ENCODE measurements around the gene UTF1. TPM values are rescaled to one million over a fixed set of nuclear protein-coding genes. Genes with fewer than 3 reads are reported as not detected.

UTF1 gene
- total and polyA plus RNA-seq, 2 experiments from 2014 or later: 12.2 to 51.4 TPM

- H3K36me3 Mint-ChIP-seq (ENCODE audit: low read depth): peaks cover 3% of the 10 kb centered on the region; the same call in 1 of the 3 replicates
- Histone ChIP-seq H3K4me2 (peak overlapping the region; percentile 84), H2AFZ (no peak overlapping the region), H3K4me1 (ENCODE audit: insufficient read depth) (peaks cover 13% of the 10 kb centered on the region), H3K27me3 (ENCODE audit: insufficient read depth) (peaks cover 8% of the 10 kb centered on the region), H3K79me2 (replicated peaks; ENCODE audit: insufficient read depth) (no peaks in the 10 kb centered on the region), H3K36me3 (ENCODE audit: insufficient read depth) (no peaks in the 10 kb centered on the region), H3K9me2 (ENCODE audit: insufficient read depth) (no peaks in the 10 kb centered on the region), H3K27ac (ENCODE audit: low read depth) (no peak overlapping the region), H4K20me1 (replicated peaks; ENCODE audit: insufficient read depth) (no peaks in the 10 kb centered on the region), H3F3A (replicated peaks; ENCODE audit: low read depth) (no peaks in the 10 kb centered on the region), H3K4me3 (peak overlapping the region; percentile 69)
- TF ChIP-seq, protein P1, sequence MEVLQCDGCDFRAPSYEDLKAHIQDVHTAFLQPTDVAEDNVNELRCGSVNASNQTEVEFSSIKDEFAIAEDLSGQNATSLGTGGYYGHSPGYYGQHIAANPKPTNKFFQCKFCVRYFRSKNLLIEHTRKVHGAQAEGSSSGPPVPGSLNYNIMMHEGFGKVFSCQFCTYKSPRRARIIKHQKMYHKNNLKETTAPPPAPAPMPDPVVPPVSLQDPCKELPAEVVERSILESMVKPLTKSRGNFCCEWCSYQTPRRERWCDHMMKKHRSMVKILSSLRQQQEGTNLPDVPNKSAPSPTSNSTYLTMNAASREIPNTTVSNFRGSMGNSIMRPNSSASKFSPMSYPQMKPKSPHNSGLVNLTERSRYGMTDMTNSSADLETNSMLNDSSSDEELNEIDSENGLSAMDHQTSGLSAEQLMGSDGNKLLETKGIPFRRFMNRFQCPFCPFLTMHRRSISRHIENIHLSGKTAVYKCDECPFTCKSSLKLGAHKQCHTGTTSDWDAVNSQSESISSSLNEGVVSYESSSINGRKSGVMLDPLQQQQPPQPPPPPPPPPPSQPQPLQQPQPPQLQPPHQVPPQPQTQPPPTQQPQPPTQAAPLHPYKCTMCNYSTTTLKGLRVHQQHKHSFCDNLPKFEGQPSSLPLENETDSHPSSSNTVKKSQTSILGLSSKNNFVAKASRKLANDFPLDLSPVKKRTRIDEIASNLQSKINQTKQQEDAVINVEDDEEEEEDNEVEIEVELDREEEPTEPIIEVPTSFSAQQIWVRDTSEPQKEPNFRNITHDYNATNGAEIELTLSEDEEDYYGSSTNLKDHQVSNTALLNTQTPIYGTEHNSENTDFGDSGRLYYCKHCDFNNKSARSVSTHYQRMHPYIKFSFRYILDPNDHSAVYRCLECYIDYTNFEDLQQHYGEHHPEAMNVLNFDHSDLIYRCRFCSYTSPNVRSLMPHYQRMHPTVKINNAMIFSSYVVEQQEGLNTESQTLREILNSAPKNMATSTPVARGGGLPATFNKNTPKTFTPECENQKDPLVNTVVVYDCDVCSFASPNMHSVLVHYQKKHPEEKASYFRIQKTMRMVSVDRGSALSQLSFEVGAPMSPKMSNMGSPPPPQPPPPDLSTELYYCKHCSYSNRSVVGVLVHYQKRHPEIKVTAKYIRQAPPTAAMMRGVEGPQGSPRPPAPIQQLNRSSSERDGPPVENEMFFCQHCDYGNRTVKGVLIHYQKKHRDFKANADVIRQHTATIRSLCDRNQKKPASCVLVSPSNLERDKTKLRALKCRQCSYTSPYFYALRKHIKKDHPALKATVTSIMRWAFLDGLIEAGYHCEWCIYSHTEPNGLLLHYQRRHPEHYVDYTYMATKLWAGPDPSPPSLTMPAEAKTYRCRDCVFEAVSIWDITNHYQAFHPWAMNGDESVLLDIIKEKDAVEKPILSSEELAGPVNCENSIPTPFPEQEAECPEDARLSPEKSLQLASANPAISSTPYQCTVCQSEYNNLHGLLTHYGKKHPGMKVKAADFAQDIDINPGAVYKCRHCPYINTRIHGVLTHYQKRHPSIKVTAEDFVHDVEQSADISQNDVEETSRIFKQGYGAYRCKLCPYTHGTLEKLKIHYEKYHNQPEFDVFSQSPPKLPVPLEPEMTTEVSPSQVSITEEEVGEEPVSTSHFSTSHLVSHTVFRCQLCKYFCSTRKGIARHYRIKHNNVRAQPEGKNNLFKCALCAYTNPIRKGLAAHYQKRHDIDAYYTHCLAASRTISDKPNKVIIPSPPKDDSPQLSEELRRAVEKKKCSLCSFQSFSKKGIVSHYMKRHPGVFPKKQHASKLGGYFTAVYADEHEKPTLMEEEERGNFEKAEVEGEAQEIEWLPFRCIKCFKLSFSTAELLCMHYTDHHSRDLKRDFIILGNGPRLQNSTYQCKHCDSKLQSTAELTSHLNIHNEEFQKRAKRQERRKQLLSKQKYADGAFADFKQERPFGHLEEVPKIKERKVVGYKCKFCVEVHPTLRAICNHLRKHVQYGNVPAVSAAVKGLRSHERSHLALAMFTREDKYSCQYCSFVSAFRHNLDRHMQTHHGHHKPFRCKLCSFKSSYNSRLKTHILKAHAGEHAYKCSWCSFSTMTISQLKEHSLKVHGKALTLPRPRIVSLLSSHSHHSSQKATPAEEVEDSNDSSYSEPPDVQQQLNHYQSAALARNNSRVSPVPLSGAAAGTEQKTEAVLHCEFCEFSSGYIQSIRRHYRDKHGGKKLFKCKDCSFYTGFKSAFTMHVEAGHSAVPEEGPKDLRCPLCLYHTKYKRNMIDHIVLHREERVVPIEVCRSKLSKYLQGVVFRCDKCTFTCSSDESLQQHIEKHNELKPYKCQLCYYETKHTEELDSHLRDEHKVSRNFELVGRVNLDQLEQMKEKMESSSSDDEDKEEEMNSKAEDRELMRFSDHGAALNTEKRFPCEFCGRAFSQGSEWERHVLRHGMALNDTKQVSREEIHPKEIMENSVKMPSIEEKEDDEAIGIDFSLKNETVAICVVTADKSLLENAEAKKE (CRISPR knock-in tag; IDR thresholded peaks at IDR 0.05): no peak
- TF ChIP-seq EZH2 (IDR thresholded peaks at IDR 0.05; ENCODE audit: low read depth, unreplicated experiment) (no peak), POLR2AphosphoS5 (IDR thresholded peaks at IDR 0.05; ENCODE audit: low read depth) (no peak), STAT1 (IDR thresholded peaks at IDR 0.05; ENCODE audit: unreplicated experiment) (no peak), ETS1 (IDR thresholded peaks at IDR 0.05) (no peak), REST (IDR thresholded peaks at IDR 0.05; ENCODE audit: unreplicated experiment) (no peak), ZNF114 (CRISPR knock-in tag; IDR thresholded peaks at IDR 0.05) (no peak), NANOG (IDR thresholded peaks at IDR 0.05; ENCODE audit: borderline replicate concordance) (no peak), ZNF331 (CRISPR knock-in tag; IDR thresholded peaks at IDR 0.05; ENCODE audit: low read depth) (no peak), EZH2phosphoT487 (IDR thresholded peaks at IDR 0.05; ENCODE audit: unreplicated experiment) (no peak), JUNB (IDR thresholded peaks at IDR 0.05; ENCODE audit: unreplicated experiment) (no peak), CREB1 (CRISPR knock-in tag; IDR thresholded peaks at IDR 0.05; ENCODE audit: low read depth) (no peak)
- TF ChIP-seq, protein P2, sequence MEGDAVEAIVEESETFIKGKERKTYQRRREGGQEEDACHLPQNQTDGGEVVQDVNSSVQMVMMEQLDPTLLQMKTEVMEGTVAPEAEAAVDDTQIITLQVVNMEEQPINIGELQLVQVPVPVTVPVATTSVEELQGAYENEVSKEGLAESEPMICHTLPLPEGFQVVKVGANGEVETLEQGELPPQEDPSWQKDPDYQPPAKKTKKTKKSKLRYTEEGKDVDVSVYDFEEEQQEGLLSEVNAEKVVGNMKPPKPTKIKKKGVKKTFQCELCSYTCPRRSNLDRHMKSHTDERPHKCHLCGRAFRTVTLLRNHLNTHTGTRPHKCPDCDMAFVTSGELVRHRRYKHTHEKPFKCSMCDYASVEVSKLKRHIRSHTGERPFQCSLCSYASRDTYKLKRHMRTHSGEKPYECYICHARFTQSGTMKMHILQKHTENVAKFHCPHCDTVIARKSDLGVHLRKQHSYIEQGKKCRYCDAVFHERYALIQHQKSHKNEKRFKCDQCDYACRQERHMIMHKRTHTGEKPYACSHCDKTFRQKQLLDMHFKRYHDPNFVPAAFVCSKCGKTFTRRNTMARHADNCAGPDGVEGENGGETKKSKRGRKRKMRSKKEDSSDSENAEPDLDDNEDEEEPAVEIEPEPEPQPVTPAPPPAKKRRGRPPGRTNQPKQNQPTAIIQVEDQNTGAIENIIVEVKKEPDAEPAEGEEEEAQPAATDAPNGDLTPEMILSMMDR (conservative IDR thresholded peaks at IDR 0.05; ENCODE audit: low read depth in 2 of 2): no peak
- H3K4me3 Mint-ChIP-seq: peak overlapping the region; percentile 63
- peaks cover 12% of the 10 kb centered on the region for H3K4me1 Mint-ChIP-seq
- peak; percentile 46 for DNase-seq (ENCODE audit: low spot score)
- no peak overlapping the region for H3K27ac Mint-ChIP-seq
- H3K9me3 Mint-ChIP-seq: no peaks in the 10 kb centered on the region
- ATAC-seq: peak; percentile 19
- H3K27me3 Mint-ChIP-seq (ENCODE audit: insufficient read depth, low read depth, poor library complexity): peaks cover 23% of the 10 kb centered on the region
Measured at GRCh38 chr10:133260895-133261725, 31.1 kb downstream of the UTF1 start.

Data from GM23338 (cell line).